Activated CD4-positive, alpha-beta T cell treated with anti-CD3 and anti-CD28 coated beads, Interleukin-2, amount 10 ng/mL, durations not matched to agents 24 days and 14 days (primary cell): ENCODE results near the gene ECPAS. TPM values are rescaled to one million over a fixed set of nuclear protein-coding genes. Genes with fewer than 3 reads are reported as not detected.
"Not testable (repeated sequence)": the region's sequence is repeated elsewhere in the genome, so short reads cannot be mapped to it uniquely, and the experiment has no call there.

Source experiments
- DNase-seq: peaks from one replicate; pipeline ENCODE4 v3.0.0; 2022
- H3K27ac Mint-ChIP-seq: one replicate; pipeline ENCODE4 v1.8.0; 2022; ENCODE audit warnings: mild to moderate bottlenecking, mixed read lengths
- H3K27me3 Mint-ChIP-seq: one replicate; pipeline ENCODE4 v1.8.0; 2022; ENCODE audit warnings: mixed read lengths
- H3K36me3 Mint-ChIP-seq: one replicate; pipeline ENCODE4 v1.8.0; 2022; ENCODE audit warnings: low read depth, mild to moderate bottlenecking, mixed read lengths
- H3K4me1 Mint-ChIP-seq: one replicate; pipeline ENCODE4 v1.8.0; 2021; ENCODE audit warnings: mixed read lengths
- H3K4me3 Mint-ChIP-seq: one replicate; pipeline ENCODE4 v1.8.0; 2022; ENCODE audit warnings: mild to moderate bottlenecking, moderate library complexity, mixed read lengths
- H3K9me3 Mint-ChIP-seq: one replicate; pipeline ENCODE4 v1.8.0; 2021; ENCODE audit warnings: mixed read lengths
- intact Hi-C: fragments of 100-400 bp; cut with micrococcal nuclease; formaldehyde crosslinking; loops from one replicate; pipeline ENCODE4 v1.15.1; 2023
- total RNA-seq: library from RNA; stranded (reverse); gene quantifications from 2 replicates; pipeline ENCODE4 v1.2.3, GENCODE V29; 2022

ECPAS gene
- total RNA-seq, 1 donor from 2014 or later, result 117 TPM

DNA sequence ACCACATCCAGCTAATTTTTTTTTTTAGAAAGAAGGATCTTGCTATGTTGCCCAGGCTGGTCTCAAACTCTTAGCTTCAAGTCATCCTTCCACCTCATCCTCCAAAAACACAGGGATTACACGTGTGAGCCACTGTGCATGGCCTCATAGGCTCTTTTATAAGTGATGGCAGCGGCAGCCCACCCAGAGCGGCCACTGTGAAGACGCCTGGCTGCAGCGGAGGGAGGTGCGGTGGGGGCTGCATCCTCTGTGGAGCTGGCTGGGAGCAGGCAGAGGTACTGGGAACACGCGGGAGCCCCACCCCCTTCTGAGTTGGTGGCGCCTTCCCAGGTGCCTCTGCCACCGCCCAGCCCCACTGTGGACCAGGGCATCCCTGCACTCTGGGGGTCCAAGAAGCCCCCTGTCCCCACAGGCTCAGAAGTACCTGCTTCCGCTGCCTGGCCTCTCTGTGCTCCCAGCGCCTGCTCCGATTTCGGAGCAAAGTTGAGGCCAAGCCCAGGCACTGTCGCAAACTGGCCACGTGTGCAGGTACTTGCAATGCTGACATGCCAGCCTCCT, 16.9 kb upstream of the ECPAS start:
- intact Hi-C loops, result no loop called here
- Mint-ChIP-seq H3K4me1 (no peaks in the 10 kb centered on the region), H3K9me3 (peaks cover 5% of the 10 kb centered on the region), H3K27me3 (peaks cover 2% of the 10 kb centered on the region), H3K27ac (no peak overlapping the region), H3K4me3 (no peak overlapping the region), H3K36me3 (no peaks in the 10 kb centered on the region)
- no peak for DNase-seq

DNA sequence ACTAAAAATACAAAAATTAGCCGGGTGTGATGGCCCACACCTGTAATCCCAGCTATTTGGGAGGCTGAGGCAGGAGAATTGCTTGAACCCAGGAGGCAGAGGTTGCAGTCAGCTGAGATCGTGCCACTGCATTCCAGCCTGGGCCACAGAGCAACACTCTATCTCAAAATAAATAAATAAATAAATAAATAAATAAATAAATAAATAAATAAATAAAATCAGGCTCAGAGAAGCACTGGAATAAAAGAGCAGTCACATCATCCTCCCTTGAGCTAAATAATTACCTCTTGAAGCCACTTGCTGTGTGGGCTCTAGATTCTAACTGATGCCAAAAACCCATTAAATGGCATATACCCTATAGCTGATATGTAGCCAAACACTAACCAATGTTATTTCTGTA, 13.0 kb upstream of the ECPAS start:
- H3K27me3 Mint-ChIP-seq, H3K4me3 Mint-ChIP-seq, intact Hi-C loops, H3K4me1 Mint-ChIP-seq, H3K9me3 Mint-ChIP-seq, H3K36me3 Mint-ChIP-seq, H3K27ac Mint-ChIP-seq, DNase-seq: not testable (repeated sequence)

DNA sequence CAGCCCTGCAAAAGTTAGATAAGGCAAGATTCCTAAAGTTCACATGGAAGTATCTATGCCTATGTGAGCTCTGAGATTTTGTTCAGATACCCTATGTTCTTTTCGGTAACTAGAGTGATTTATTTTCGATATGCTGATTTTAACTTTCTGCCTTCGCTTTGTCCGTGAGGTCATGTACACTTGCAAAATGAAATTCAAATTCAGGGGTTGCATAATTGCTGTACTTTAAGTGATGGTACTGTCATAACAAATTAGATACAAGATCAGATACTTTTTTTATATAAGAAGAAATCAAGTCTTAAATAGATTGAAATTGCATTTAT, 350 bp upstream of the ECPAS start:
- Mint-ChIP-seq H3K27ac (peak overlapping the region; percentile 76), H3K36me3 (peaks cover 11% of the 10 kb centered on the region), H3K27me3 (peaks cover 14% of the 10 kb centered on the region), H3K9me3 (no peaks in the 10 kb centered on the region), H3K4me3 (peak overlapping the region; percentile 89), H3K4me1 (peaks cover 29% of the 10 kb centered on the region)
- intact Hi-C loops, result loop anchor here (1.0 to 10.0 kb wide), 4 partner anchors 41 to 890 kb away; partner anchors contain the start of genes DNAJC25 and ZNF483
- DNase-seq, result no peak

DNA sequence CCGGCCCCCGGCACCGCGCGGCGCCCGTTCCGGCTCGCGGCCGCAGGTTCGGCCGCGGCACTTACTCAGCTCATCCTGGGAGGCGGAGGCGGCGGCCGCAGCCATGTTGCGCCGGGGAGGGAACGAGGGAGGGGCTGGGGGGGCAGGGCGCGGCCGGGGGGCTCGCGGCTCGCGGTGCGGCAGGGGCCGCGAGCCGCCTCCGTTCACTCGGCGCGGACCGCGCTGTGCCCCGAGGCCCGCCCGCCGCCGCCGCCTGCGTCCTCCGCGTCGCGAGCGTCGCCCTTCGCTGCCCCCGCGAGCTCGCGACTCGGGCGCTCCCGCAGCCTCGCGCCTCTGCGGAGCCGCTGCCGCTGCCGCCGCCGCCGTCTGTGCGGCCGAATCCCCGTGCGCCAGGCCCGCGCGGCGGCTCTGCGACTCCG, 735 bp downstream of the ECPAS start:
- no peaks in the 10 kb centered on the region for H3K9me3 Mint-ChIP-seq
- intact Hi-C loops, result loop anchor here (1.0 to 10.0 kb wide), 3 partner anchors 41 to 891 kb away; partner anchors contain the start of gene GNG10
- peaks cover 33% of the 10 kb centered on the region for H3K4me1 Mint-ChIP-seq
- no peak overlapping the region for H3K4me3 Mint-ChIP-seq
- peaks cover 11% of the 10 kb centered on the region for H3K27me3 Mint-ChIP-seq
- peaks cover 14% of the 10 kb centered on the region for H3K36me3 Mint-ChIP-seq
- no peak for DNase-seq
- no peak overlapping the region for H3K27ac Mint-ChIP-seq

DNA sequence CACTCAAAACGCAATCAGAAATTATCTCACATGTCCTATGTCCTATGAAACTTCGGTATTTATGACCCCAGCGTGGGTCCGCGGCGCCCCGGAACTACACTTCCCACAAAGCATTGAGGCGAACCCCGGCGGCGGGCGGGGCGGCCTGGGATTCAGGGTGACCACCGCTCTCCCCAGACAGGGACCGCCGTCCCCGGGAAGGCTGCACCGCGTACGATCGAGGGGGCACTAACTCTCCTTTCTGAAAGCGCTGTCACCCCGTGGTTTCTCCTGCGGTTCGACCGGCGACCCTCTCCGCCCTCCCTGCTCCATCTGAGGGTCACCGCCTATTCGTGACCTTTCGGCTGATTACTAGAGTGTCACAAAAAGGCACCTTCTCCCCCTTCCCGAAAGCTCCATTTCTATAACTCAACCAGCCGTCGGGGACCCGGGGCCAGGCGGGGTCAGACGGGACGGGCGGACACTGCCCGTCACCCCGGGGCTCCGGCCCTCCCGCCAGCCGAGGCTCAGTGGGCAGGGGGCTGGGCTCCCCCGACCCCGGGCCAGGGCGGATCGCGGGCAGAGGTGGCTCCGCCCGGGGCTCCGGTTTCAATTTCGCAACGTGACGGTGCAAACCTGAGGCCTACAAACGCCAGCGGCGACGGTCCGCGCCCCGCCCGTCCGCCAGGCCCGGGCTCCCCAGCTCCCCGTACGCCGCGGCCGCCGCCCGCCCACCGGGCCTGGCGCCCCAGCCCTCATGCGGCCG, 1.3 kb downstream of the ECPAS start:
- Mint-ChIP-seq H3K4me1 (peaks cover 32% of the 10 kb centered on the region), H3K27ac (peak overlapping the region; percentile 84), H3K27me3 (peaks cover 10% of the 10 kb centered on the region), H3K4me3 (peak overlapping the region; percentile 81), H3K36me3 (peaks cover 14% of the 10 kb centered on the region), H3K9me3 (no peaks in the 10 kb centered on the region)
- intact Hi-C loops, result loop anchor here (1.0 to 10.0 kb wide), 3 partner anchors 41 to 892 kb away; partner anchors contain the start of gene GNG10
- peak; percentile 91 for DNase-seq

DNA sequence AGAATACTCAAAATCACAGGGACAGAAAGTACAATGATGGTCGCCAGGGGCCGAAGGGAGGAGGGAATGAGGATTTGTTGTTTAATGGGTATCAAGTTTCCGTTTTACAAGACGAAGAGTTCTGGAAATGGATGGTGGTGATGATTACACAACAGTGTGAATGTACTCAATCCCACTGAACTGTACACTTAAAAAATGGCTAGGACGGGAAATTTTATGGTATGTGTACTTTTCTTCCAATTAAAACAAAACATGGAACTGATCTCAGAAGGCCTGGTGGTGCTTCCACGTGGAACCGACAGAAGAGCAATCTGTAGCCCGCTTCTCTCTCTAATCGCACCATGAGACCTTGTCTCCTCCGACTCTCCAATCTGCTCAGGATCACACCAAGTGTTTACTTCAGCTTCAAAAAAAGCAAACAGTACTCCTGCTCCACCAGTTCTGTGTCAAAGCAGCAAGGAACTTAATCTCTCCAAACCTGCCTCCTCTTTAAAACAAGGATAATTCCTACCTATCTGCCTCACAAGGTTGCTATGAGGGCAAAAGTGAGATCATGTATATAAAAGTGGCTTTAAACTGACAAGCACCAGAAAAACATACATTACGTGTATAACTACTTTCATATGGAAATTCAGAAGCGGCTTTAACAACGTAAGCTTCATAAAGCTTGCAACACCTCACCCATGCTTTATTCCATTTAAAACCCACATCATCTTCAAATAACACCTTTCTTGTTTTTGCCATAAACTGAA, 2.1 kb downstream of the ECPAS start:
- Mint-ChIP-seq H3K27me3 (peaks cover 3% of the 10 kb centered on the region), H3K4me3 (peak overlapping the region; percentile 81), H3K9me3 (no peaks in the 10 kb centered on the region), H3K4me1 (peaks cover 38% of the 10 kb centered on the region), H3K36me3 (peaks cover 18% of the 10 kb centered on the region), H3K27ac (peak overlapping the region; percentile 84)
- no peak for DNase-seq
- intact Hi-C loops, result loop anchor here (5.0 to 10.0 kb wide), 2 partner anchors 40 to 893 kb away; no protein-coding TSS in a partner anchor

DNA sequence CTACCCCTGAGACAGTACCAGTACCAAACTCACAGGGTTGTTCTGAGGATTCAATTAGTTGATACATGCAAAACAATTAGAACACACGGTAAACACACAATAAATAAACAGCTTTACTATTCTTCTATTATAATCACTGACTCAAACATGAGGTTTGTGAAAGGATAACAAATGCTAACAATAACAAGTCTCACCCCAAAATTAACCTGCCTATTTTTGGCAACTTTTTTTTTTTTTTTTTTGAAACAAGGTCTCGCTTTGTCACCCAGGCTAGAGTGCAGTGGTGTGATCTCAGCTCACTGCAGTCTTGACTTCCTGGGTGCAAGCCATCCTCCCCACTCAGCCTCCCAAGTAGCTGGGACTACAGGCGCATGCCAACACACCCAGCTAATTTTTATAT, 6.5 kb downstream of the ECPAS start:
- H3K36me3 Mint-ChIP-seq, result peaks cover 25% of the 10 kb centered on the region
- no peak overlapping the region for H3K27ac Mint-ChIP-seq
- no peaks in the 10 kb centered on the region for H3K27me3 Mint-ChIP-seq
- DNase-seq, result no peak
- intact Hi-C loops, result no loop called here
- no peaks in the 10 kb centered on the region for H3K9me3 Mint-ChIP-seq
- H3K4me3 Mint-ChIP-seq, result no peak overlapping the region
- peaks cover 45% of the 10 kb centered on the region for H3K4me1 Mint-ChIP-seq

DNA sequence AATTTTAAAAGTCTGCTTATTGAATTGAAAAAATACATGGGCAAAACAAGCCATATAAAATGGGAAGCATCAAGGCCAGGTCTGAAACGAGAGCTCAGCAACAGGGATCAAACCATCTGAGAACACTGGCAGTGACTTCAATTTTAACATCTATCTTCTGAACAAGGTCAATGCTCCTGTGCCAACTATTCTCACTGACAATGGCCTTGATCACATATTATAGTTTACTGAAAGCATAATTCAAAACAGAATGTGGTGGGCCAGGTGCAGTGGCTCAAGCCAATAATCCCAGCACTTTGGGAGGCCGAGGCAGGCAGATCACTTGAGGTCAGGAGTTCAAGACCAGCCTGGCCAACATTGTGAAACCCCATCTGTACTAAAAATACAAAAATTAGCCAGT, 9.0 kb downstream of the ECPAS start:
- intact Hi-C loops, result no loop called here
- Mint-ChIP-seq H3K36me3 (peaks cover 22% of the 10 kb centered on the region), H3K4me1 (peaks cover 38% of the 10 kb centered on the region), H3K9me3 (no peaks in the 10 kb centered on the region), H3K27ac (no peak overlapping the region), H3K4me3 (no peak overlapping the region), H3K27me3 (no peaks in the 10 kb centered on the region)
- no peak for DNase-seq

DNA sequence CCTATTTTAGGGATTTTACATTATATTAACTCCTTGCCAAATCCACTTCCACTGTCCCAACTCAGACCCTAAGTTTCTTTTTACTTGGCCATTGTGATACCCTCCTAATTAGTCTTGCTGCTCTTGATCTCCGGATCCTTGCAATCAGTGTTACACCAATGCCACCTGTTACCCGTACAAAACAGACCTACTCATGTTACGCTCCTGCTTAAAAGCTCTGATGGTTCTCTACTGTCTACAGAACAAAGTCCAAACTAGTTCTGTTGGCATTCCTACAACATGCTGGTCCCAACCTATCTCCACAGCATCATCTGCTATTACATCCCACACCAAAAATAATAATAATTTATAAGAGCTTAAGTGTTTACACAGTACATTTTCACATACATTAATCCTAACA, 9.8 kb downstream of the ECPAS start:
- Mint-ChIP-seq H3K9me3 (no peaks in the 10 kb centered on the region), H3K36me3 (peaks cover 22% of the 10 kb centered on the region), H3K4me3 (no peak overlapping the region), H3K4me1 (peaks cover 38% of the 10 kb centered on the region), H3K27ac (no peak overlapping the region), H3K27me3 (no peaks in the 10 kb centered on the region)
- no peak for DNase-seq
- intact Hi-C loops, result no loop called here

DNA sequence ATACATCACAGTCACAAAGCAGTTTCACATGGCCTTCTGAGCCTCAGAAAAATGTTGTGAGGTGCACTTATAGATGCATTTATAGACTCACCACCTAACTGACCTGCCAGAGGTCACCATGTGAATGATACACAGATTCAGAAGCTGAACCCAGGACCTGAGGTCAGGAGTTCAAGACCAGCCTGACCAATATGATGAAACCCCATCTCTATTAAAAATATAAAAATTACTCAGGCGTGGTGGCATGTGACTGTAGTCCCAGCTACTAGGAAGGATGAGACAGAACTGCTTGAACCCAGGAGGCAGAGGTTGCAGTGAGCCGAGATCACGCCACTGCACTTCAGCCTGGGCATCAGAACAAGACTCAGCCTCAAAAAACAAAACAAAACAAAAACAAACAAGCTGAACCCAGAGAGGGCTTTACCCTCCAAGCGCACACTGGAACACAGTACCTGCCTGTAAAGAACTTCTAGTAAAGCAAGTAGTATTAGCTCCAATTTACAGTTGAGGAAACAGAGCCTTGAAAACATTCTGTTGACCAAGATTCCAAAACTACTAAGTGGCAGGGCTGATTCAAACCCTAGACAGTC, 16.3 kb downstream of the ECPAS start:
- H3K27me3 Mint-ChIP-seq, result no peaks in the 10 kb centered on the region
- no peak for DNase-seq
- no peak overlapping the region for H3K27ac Mint-ChIP-seq
- intact Hi-C loops, result no loop called here
- peaks cover 27% of the 10 kb centered on the region for H3K4me1 Mint-ChIP-seq
- H3K9me3 Mint-ChIP-seq, result peaks cover 12% of the 10 kb centered on the region
- H3K4me3 Mint-ChIP-seq, result no peak overlapping the region
- H3K36me3 Mint-ChIP-seq, result peaks cover 30% of the 10 kb centered on the region

DNA sequence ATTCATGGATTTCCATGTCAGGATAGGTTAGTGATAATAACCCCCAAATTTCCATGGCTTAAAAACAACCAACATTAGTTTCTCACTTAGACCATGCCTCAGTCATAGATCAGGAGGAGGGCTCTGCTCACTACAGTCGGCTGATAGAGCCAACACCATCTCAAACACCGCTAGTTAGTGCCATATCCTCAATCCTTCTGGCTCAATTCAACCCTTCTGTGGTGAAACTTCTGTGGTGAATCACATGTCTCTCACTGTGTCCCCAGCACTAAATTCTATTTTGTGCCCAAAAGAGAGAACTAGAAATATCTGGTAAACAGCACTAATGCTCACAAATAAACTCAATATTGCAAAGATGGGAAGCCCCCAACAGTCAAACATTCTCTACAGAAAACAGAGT, 21.1 kb downstream of the ECPAS start:
- DNase-seq, result no peak
- Mint-ChIP-seq H3K27ac (no peak overlapping the region), H3K9me3 (peaks cover 16% of the 10 kb centered on the region), H3K27me3 (no peaks in the 10 kb centered on the region), H3K36me3 (peaks cover 33% of the 10 kb centered on the region), H3K4me3 (no peak overlapping the region), H3K4me1 (peaks cover 11% of the 10 kb centered on the region)
- intact Hi-C loops, result no loop called here

DNA sequence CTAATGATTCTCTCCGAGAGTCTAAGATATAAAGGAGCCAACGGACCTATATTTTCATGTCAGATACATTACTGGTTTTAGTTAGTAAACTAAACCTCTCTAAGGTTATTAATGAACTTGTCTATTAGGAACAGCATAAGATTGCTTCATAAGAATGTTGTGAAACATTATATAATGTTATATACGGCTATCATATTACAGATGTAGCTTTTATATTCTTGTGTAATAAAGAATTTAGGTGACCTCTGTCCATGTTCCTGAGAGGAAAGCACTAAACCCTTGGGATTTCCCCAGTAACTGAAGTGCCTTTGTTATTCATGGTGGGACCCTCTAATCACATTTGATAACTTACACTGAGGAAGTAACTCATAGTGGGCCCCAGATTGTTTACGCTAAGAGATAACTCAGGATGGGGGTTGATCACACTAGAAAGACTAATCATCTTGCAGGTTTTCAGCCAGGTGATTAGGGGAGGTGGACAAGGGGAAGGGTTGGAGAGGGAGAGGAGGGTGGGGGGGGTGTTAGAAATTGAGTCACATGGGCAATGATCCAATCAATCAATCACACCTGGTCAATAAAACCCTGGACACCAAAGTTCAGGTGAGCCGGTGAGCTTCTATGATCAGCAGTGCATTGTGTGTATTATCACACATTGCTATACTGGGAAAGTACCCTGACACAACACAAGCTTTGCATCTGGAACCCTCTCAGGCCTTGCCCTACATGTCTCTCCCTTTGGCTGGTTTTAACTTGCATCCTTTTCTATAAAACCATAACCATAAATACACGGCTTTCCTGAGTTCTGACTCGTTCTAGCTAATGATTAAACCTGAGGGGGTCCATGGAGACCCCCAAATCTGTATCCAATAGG, 25.8 kb downstream of the ECPAS start:
- H3K27ac Mint-ChIP-seq, result no peak overlapping the region
- H3K36me3 Mint-ChIP-seq, result peaks cover 20% of the 10 kb centered on the region
- H3K9me3 Mint-ChIP-seq, result peaks cover 9% of the 10 kb centered on the region
- H3K4me1 Mint-ChIP-seq, result peaks cover 10% of the 10 kb centered on the region
- no peaks in the 10 kb centered on the region for H3K27me3 Mint-ChIP-seq
- intact Hi-C loops, result no loop called here
- no peak overlapping the region for H3K4me3 Mint-ChIP-seq
- no peak for DNase-seq

DNA sequence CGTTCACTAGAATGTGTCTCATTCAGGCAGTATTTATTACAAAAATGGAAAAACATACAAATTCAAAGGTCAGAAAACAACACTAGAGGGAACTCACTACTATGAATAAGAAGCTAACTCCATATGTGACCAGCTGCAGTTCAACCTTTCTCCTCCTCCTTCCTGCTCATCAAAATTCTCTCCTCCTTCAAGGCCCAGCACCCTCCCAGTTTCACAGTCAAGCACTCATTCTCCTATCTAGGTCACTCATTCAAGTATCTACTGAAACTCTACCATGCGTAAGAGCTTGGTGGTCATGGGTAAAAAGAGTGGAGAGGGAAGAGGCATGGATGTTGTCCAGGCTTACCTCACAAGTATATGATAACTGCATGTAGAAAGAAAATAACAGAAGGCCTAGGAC, 27.7 kb downstream of the ECPAS start:
- Mint-ChIP-seq H3K36me3 (peaks cover 9% of the 10 kb centered on the region), H3K4me3 (no peak overlapping the region), H3K9me3 (no peaks in the 10 kb centered on the region), H3K27ac (no peak overlapping the region), H3K27me3 (no peaks in the 10 kb centered on the region), H3K4me1 (peaks cover 10% of the 10 kb centered on the region)
- DNase-seq, result no peak
- intact Hi-C loops, result no loop called here
